DMS 273 (cell line): ENCODE results near the gene M1AP.

ENCODE experiments used
- DNase-seq: peaks from one replicate; lab custom pipeline; 2025; ENCODE audit not compliant: unreplicated experiment; lab: John Stamatoyannopoulos, UW

Gene M1AP

GRCh38 chr2:74648009-74648443, at the start of gene M1AP:
M1AP (minus strand) TSS chr2:74648330; CDS start chr2:74640275, 8,055 bp downstream.
- DNase-seq: no peak

DNA sequence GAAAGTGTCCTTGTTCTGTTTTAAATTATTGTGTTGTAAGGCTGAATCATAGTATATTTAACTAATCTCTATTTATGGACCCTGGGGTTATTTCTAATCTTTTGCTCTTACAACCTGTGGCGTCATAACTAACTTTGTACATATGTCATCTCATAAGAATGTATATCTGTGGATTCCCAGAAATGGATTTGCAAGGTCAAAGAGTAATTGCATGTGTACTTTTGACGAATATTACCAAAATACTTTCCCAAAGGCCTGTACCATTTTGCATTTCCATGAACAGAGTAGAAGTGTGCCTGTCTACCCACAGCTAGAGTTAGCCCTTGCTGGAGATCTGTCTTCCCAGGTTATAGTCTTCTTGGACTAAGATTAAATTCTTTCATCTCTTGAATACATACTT, 48.7 kb upstream of the M1AP start:
- no peak for DNase-seq

DNA sequence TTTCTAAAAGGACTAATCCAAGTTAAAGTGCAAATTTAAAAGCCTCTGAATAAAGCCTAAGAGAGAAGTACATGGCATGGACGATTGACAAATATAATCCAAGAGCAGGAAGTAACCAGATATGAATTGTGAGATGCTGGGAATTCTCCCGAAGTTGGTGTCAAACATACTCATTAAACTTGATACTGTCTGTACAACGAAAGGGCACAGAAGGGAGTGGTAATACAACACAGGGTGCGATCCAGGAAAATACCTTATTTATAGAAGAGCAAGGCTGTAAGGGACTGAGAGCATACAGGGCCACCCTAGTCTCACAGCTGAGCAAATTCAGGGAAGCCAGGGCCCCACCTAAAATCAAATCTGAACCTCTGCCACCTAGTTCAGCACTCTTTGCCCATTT, 47.5 kb upstream of the M1AP start:
- DNase-seq: no peak

DNA sequence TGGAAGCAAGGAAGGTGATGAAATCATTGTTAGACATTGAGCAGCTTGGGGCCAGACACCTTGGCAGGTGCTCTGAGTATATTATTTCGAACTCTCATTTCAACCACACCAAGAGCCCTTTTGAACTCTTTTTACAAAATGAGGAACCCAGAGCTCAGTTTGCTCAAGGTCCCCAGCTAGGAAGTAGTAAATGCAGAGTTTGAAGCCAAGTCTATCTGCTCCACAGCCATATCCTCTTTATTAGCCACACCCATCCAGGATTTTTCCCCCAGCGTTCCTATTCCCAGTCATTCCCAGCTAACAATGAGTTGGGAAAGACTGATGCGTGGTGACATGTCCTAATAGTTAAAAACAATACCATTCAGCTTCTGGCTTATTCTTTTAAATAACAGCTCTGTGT, 46.2 kb upstream of the M1AP start:
- no peak for DNase-seq

DNA sequence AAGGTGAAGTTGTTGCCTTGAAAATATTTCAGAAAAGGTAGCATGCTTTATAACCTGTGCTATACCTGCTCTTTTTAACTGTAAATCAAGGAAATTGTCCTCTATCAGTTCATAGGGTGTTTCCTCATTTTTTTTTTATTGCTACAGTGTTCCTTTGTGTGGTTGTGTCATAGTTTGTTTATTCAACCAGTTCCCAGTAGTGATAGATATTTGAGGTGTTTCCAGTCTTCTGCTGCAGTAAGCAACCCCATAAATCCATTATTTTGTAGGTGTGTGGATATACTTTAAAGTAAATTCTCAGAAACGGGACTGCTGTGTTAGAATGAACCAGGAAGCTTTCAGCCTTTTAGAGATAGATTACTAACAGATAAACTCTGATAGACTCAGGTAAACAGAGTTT, 45.5 kb upstream of the M1AP start:
- no peak for DNase-seq

GRCh38 chr2:74693213-74693612, 45.1 kb upstream of the M1AP start:
- no peak for DNase-seq

DNA sequence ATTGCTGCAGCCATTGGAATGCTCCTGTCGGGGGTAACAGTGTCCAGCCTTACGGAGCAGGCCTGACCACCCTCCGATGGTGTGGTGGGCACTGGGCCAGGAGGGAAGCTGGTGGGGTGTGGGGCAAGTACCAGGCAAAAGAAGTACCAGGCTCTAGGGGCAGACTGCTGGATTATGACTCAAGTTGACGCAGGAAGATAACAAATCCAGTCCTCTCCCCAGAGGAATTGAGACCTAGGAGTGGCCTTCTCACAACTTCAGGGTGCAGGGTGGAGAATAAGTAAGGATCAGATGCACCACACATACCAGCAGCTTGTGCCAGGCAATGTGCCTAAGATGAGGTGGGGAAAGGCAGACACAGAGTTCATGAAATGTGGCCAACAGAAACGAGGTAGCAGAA, 43.8 kb upstream of the M1AP start:
- no peak for DNase-seq

- peak; percentile 83 for DNase-seq
These were observed 42.4 kb upstream of the M1AP start for GRCh38 chr2:74690571-74690970.

DNA sequence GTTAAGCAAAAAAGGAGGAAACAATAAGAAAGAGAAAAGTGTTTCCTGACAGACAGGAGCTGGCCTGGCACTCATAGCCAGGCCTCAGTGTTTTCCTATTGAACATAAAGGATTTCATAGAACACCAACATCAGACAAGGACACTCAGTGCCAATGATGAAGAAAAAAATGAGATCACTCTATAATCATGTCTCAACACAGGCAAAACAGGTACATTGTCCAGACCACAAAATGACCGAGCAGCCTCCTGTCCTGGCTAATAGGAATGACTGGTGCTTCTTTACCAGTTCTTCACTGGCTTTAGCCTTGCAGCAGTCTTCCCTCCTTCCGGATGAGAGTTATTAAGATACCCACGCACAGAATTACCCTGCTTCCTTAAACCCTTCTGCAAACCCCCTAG, 41.5 kb upstream of the M1AP start:
- no peak for DNase-seq

DNA sequence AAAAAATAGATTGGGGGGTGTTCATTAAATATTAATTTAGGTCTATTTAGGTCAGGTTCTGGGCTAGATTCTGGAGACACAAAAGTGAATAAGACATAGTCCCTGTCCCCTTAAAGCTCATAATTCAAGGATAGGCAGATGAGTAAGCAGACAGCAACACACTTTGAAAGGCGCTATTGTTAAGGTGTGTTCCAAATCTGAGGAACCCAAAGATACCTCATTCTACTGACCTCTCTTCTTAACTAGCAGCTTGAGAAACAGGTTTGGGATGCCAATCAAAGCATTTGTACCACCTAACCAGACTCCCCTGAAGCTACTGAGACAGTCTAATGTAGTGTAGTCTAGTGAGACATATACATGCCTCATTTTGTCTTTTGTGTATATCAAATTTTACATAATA, 40.8 kb upstream of the M1AP start:
- no peak for DNase-seq

GRCh38 chr2:74685408-74685807, 37.3 kb upstream of the M1AP start:
- no peak for DNase-seq

DNA sequence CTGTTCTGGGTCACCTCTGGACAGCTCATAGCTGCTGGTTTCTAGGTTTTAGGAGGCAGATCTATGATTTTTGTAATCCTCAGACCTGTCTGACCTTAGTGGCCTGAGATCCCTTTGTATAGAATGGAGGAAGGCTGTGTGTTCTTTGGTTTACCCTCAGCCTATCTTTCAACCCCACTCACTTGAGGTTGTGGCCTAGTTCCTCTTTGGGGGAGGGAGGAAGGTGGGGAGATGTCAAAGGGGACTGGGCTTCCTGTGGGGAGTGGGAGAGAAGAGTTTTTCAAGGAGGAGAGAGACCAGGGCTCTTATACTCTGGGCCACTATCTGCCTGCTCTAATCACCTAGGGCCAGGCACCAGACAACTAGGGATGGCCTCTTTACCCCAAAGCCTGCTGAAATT, 34.4 kb upstream of the M1AP start:
- no peak for DNase-seq

- no peak for DNase-seq
These were observed 31.5 kb upstream of the M1AP start for GRCh38 chr2:74679615-74680014.

GRCh38 chr2:74676331-74676730, 28.2 kb upstream of the M1AP start:
- DNase-seq: no peak

DNA sequence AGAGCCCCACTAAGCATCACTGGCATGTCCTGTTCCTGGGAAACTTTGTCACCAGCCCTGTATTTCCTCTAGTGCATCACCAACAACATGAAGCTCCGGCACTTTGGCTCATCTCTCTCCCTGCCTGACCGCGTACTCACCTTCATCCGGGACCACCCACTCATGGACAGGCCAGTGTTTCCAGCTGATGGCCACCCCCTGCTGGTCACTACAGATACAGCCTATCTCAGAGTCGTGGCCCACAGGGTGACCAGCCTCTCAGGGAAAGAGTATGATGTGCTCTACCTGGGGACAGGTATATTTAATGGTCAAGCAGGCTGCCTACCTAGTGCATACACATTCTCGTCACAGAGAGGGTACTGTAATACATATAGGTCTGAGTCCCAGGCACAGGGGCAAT, 27.0 kb upstream of the M1AP start:
- DNase-seq: no peak

GRCh38 chr2:74673826-74674528, 25.8 kb upstream of the M1AP start:
- DNase-seq: no peak

DNA sequence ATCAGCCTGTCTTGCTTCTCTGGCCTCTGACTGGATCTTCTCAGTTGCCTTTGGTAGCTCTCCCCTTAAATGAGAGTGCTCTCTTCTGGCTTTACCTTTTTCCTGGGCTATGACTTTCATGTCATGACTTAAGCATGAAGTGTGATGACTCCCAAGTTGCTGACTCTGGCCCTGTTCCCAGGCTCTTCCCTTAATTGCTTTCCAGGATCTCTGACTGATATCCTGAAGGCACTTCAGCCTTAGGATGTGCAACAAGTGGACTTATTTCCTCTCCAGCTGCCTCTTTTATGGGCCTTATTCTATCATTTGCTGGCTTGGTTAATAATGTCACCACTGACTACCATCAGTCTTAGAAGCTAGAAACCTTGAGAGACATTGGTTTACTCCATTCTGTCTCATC, 23.3 kb upstream of the M1AP start:
- DNase-seq: no peak

DNA sequence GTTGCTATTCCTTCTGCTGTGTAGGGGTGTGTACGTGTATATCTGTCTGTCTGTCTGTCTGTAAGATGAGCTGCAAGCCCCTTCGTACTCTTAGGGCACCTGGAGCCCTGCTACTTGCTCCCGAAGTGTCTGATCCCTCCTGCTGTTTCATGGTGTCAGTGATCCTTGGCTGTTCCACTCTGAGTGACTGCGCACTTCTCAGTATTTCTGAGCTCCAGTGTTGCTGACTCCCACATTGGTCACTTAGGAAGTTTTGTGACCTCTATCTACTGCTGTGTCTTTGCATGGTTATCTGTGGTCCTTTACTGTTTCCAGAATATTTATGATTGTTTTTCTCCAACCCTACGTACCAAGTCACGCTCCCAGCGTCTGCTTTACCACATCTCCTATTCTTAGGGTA, 22.1 kb upstream of the M1AP start:
- no peak for DNase-seq

- DNase-seq: no peak
These were observed 20.0 kb upstream of the M1AP start for GRCh38 chr2:74668087-74668486.

DNA sequence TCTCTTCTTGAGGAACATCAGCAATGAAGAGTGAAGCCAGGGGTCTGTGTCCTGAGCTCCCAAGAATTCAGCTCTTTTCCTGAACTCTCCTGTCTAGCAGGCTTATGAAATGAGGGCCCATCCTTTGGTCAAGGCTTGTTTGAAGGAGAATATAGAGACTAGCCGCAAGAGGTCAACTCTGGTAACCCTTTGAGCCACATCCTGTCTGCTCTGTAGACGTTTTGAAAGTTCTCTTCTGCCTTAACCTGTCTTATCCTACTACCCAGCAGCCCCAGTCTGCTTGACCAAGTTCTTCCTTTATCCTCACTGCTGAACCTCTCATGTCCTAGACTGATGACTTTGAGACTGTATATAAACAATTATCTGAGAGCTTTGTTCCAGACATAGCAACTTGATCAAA, 11.3 kb upstream of the M1AP start:
- DNase-seq: no peak

- no peak for DNase-seq
These were observed 10.4 kb upstream of the M1AP start for GRCh38 chr2:74658516-74658915.

DNA sequence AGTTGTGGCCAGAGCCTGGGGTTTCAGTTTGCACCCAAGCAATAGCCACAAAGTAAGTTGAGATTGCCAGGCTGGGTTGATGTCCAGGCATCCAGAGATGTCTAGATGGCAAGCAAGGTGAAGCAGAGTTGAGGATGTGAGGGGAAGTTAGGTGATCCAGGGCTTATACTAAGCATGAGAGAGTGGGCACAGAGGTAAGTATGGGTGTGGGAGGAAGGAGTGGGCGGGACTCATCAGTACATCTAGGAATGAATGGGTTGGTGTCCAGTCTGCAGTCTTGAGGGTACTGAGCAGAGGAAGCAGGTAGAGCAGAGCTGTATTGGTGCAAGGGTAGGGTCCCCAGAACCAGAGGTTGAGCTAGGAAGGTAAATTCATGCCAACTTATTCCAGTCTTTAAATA, 7.4 kb upstream of the M1AP start:
- DNase-seq: no peak
